Ascending aorta (tissue), 2 donors: ENCODE results near the gene NCOA4. TPM values are rescaled to one million over a fixed set of nuclear protein-coding genes. Genes with fewer than 3 reads are reported as not detected.
"Not testable (repeated sequence)": the region's sequence is repeated elsewhere in the genome, so short reads cannot be mapped to it uniquely, and the experiment has no call there.

Experiments used
- DNase-seq, 2 donors: peaks; one replicate each; pipeline ENCODE4 v3.0.0-alpha.2; 2019; ENCODE audit warnings: low spot score in 2 of 2
- H3K27ac ChIP-seq, 2 donors: fragments of 200-600 bp; sonication (generic); one replicate each; pipeline ENCODE4 v1.5.1; 2016 to 2017; ENCODE audit warnings: mild to moderate bottlenecking in 1 of 2
- H3K27me3 ChIP-seq: fragments of 200-600 bp; sonication (generic); one replicate; pipeline ENCODE4 v1.5.1; 2017
- H3K36me3 ChIP-seq, 2 donors: fragments of 200-600 bp; sonication (generic); one replicate each; pipeline ENCODE4 v1.5.1; 2016
- H3K4me1 ChIP-seq, 2 donors: fragments of 200-600 bp; sonication (generic); one replicate each; pipeline ENCODE4 v1.5.1; 2016 to 2017; ENCODE audit warnings: mild to moderate bottlenecking in 1 of 2
- H3K4me3 ChIP-seq, 2 donors: fragments of 200-600 bp; sonication (generic); one replicate each; pipeline ENCODE4 v1.5.1; 2016 to 2017; ENCODE audit warnings: mild to moderate bottlenecking in 1 of 2
- H3K9me3 ChIP-seq, 2 donors: fragments of 200-600 bp; sonication (generic); one replicate each; pipeline ENCODE4 v1.5.1; 2016
- intact Hi-C: fragments of 100-400 bp; cut with DNase I; formaldehyde crosslinking; loops from one replicate; pipeline ENCODE4 v1.15.1; 2023
- total RNA-seq: library from RNA; depleted of rRNA; stranded (reverse); fragments of >200 nt; gene quantifications from one replicate; pipeline ENCODE4 v1.1.0, GENCODE V29; 2016

NCOA4 gene
- total RNA-seq, 1 donor from 2014 or later = 53.9 TPM

- H3K4me1 ChIP-seq, H3K36me3 ChIP-seq, DNase-seq, H3K27me3 ChIP-seq, H3K9me3 ChIP-seq: not testable (repeated sequence)
- Histone ChIP-seq H3K27ac (peak overlapping the region; percentile 63 to 67), H3K4me3 (peak overlapping the region; percentile 83 to 87)
- intact Hi-C loops = loop anchor here (10.0 kb wide), 1 partner anchor 52 kb away; no protein-coding TSS in a partner anchor
Observed at GRCh38 chr10:45972813-45973169, 57.6 kb downstream of the NCOA4 start.

GRCh38 chr10:45972106-45972812 is 58.2 kb downstream of the NCOA4 start, which contains the start of gene TIMM23:
Gene TIMM23, plus strand, starts transcription at chr10:45972489. Its CDS starts 136 bp downstream, at chr10:45972625.
- H3K4me1 ChIP-seq, H3K27me3 ChIP-seq, H3K36me3 ChIP-seq, H3K9me3 ChIP-seq: not testable (repeated sequence)
- intact Hi-C loops = loop anchor here (10.0 kb wide), 1 partner anchor 53 kb away; no protein-coding TSS in a partner anchor
- peak; percentile 38 to 91 for DNase-seq
- H3K4me3 ChIP-seq = peak within 1 kb of the TSS; percentile 83 to 87
- H3K27ac ChIP-seq = peak within 1 kb of the TSS; percentile 63 to 67

GRCh38 chr10:45971742-45972105 is 58.7 kb downstream of the NCOA4 start:
- not testable (repeated sequence) for H3K36me3 ChIP-seq, H3K27me3 ChIP-seq, H3K9me3 ChIP-seq, H3K4me1 ChIP-seq, DNase-seq
- intact Hi-C loops = loop anchor here (10.0 kb wide), 1 partner anchor 53 kb away; no protein-coding TSS in a partner anchor
- H3K4me3 ChIP-seq = peak overlapping the region; percentile 83 to 87
- H3K27ac ChIP-seq = peak overlapping the region; percentile 63 to 67

- not testable (repeated sequence) for H3K4me1 ChIP-seq, H3K27ac ChIP-seq, H3K36me3 ChIP-seq, DNase-seq, H3K27me3 ChIP-seq, H3K9me3 ChIP-seq
- H3K4me3 ChIP-seq = peak overlapping the region; percentile 83 to 87
- intact Hi-C loops = loop anchor here (10.0 kb wide), 1 partner anchor 54 kb away; no protein-coding TSS in a partner anchor
Observed at GRCh38 chr10:45971019-45971418, 59.4 kb downstream of the NCOA4 start.

- H3K36me3 ChIP-seq, H3K4me3 ChIP-seq, H3K4me1 ChIP-seq, DNase-seq, H3K27ac ChIP-seq, intact Hi-C loops, H3K9me3 ChIP-seq, H3K27me3 ChIP-seq: not testable (repeated sequence)
Observed at GRCh38 chr10:45962686-45963452, 67.6 kb downstream of the NCOA4 start.

GRCh38 chr10:45957928-45958327 is 72.5 kb downstream of the NCOA4 start:
- H3K4me3 ChIP-seq, H3K4me1 ChIP-seq, H3K27ac ChIP-seq, H3K9me3 ChIP-seq, intact Hi-C loops, H3K27me3 ChIP-seq, H3K36me3 ChIP-seq, DNase-seq: not testable (repeated sequence)

- H3K4me1 ChIP-seq, H3K36me3 ChIP-seq, H3K27ac ChIP-seq, H3K4me3 ChIP-seq, H3K9me3 ChIP-seq, intact Hi-C loops, DNase-seq, H3K27me3 ChIP-seq: not testable (repeated sequence)
Observed at GRCh38 chr10:45956634-45957033, 73.8 kb downstream of the NCOA4 start.

Other genes with a start within 250 kb of the NCOA4 start
- 2.2 TPM for gene AGAP4, start 183.1 kb downstream of the NCOA4 start, total RNA-seq
- gene TIMM23, start 58.1 kb downstream of the NCOA4 start, total RNA-seq = 19.3 TPM
- gene MSMB, start 15.6 kb upstream of the NCOA4 start, total RNA-seq = not detected